Thymus (tissue), 11 donors: ENCODE results near the gene CREG2. TPM values are rescaled to one million over a fixed set of nuclear protein-coding genes. Genes with fewer than 3 reads are reported as not detected.
A peak's percentile ranks its signal among the peaks of the same experiment; 100 is the strongest.

ENCODE experiments used
- DNase-seq, 9 donors: peaks; one replicate each; pipeline ENCODE4 v3.0.0-alpha.2; 2013; ENCODE audit warnings: low spot score in 9 of 9, low read depth in 6 of 9, missing footprints in 1 of 9
- H3K27ac ChIP-seq, 2 donors: one replicate each; pipeline ENCODE4 v1.5.1; 2013; ENCODE audit warnings: control low read depth in 1 of 2, low read depth in 1 of 2, low read length in 1 of 2, mild to moderate bottlenecking in 1 of 2, moderate library complexity in 1 of 2
- H3K27me3 ChIP-seq, 2 donors: one replicate each; pipeline ENCODE4 v1.5.1; 2013; ENCODE audit warnings: low read length in 1 of 2; ENCODE audit not compliant: control insufficient read depth in 2 of 2, insufficient read depth in 1 of 2
- H3K36me3 ChIP-seq, 2 donors: one replicate each; pipeline ENCODE4 v1.5.1; 2013; ENCODE audit warnings: low read length in 1 of 2, mild to moderate bottlenecking in 1 of 2, moderate library complexity in 1 of 2; ENCODE audit not compliant: control insufficient read depth in 2 of 2, insufficient read depth in 2 of 2
- H3K4me1 ChIP-seq, 2 donors: one replicate each; pipeline ENCODE4 v1.5.1; 2013; ENCODE audit warnings: low read length in 2 of 2; ENCODE audit not compliant: control insufficient read depth in 2 of 2, insufficient read depth in 2 of 2
- H3K4me3 ChIP-seq, 2 donors: one replicate each; pipeline ENCODE4 v1.5.1; 2013; ENCODE audit warnings: low read length in 2 of 2, control low read depth in 1 of 2, mild to moderate bottlenecking in 1 of 2
- H3K9me3 ChIP-seq, 2 donors: one replicate each; pipeline ENCODE4 v1.5.1; 2013; ENCODE audit warnings: low read length in 1 of 2, mild to moderate bottlenecking in 1 of 2; ENCODE audit not compliant: control insufficient read depth in 2 of 2, insufficient read depth in 1 of 2
- WGBS: extraction: QIAGEN DNeasy Blood & Tissue Kit; methylation state at CpG from one replicate; pipeline ENCODE4 v1.1.7; 2013; 5-methylcytosine and 5-hydroxymethylcytosine counted together
- polyA plus RNA-seq: library from polyadenylated mRNA; stranded (reverse); fragments of 200-250 nt; gene quantifications from one replicate; pipeline ENCODE4 v1.2.3, GENCODE V29; 2013
- total RNA-seq: library from RNA; stranded (reverse); fragments of 120-200 nt; gene quantifications from one replicate; pipeline ENCODE4 v1.2.4, GENCODE V29; 2013
- donor health status: healthy.

The CREG2 gene
- total and polyA plus RNA-seq, 2 donors: 0.07 to 0.38 TPM

- WGBS: 3% methylated on average over 45 of the region's 45 CpGs
- DNase-seq: no peak
- Histone ChIP-seq H3K4me3 (peak overlapping the region in 1 of 2 donors; percentile 52), H3K27me3 (peaks cover 24 to 54% of the 10 kb centered on the region in 2 donors), H3K9me3 (no peaks in the 10 kb centered on the region), H3K36me3 (no peaks in the 10 kb centered on the region), H3K4me1 (peaks cover 3 to 8% of the 10 kb centered on the region in 2 donors), H3K27ac (no peak overlapping the region)
These were observed 628 bp downstream of the CREG2 start for GRCh38 chr2:101386599-101387150.

GRCh38 chr2:101383016-101383541 is 4.2 kb downstream of the CREG2 start:
- H3K27ac ChIP-seq: no peak overlapping the region
- H3K36me3 ChIP-seq: no peaks in the 10 kb centered on the region
- H3K27me3 ChIP-seq: peaks cover 24 to 47% of the 10 kb centered on the region in 2 donors
- no peaks in the 10 kb centered on the region for H3K9me3 ChIP-seq
- H3K4me1 ChIP-seq: peaks cover 3 to 8% of the 10 kb centered on the region in 2 donors
- no peak overlapping the region for H3K4me3 ChIP-seq
- WGBS: 88% methylated on average over 7 of the region's 7 CpGs
- no peak for DNase-seq

GRCh38 chr2:101382442-101382841 is 4.9 kb downstream of the CREG2 start:
- no peak for DNase-seq
- Histone ChIP-seq H3K4me3 (no peak overlapping the region), H3K4me1 (peaks cover 3 to 5% of the 10 kb centered on the region in 2 donors), H3K36me3 (no peaks in the 10 kb centered on the region), H3K27ac (no peak overlapping the region), H3K27me3 (peaks cover 19 to 41% of the 10 kb centered on the region in 2 donors), H3K9me3 (no peaks in the 10 kb centered on the region)
- WGBS: 92% methylated on average over 2 of the region's 2 CpGs

GRCh38 chr2:101380376-101380775 is 6.9 kb downstream of the CREG2 start:
- WGBS: 91% methylated on average over 11 of the region's 11 CpGs
- DNase-seq: no peak

GRCh38 chr2:101379091-101379490 is 8.2 kb downstream of the CREG2 start:
- H3K36me3 ChIP-seq: no peaks in the 10 kb centered on the region
- 97% methylated on average over 2 of the region's 2 CpGs for WGBS
- no peak overlapping the region for H3K27ac ChIP-seq
- DNase-seq: no peak
- peaks cover 0 to 20% of the 10 kb centered on the region in 2 donors for H3K4me1 ChIP-seq
- peaks cover 0 to 9% of the 10 kb centered on the region in 2 donors for H3K27me3 ChIP-seq
- H3K4me3 ChIP-seq: no peak overlapping the region
- H3K9me3 ChIP-seq: no peaks in the 10 kb centered on the region

More at GRCh38 chr2:101380376-101380775, 6.9 kb downstream of the CREG2 start:
- Histone ChIP-seq H3K4me1 (peaks cover 0 to 9% of the 10 kb centered on the region in 2 donors), H3K9me3 (no peaks in the 10 kb centered on the region), H3K36me3 (no peaks in the 10 kb centered on the region), H3K4me3 (no peak overlapping the region), H3K27ac (no peak overlapping the region), H3K27me3 (peaks cover 3 to 20% of the 10 kb centered on the region in 2 donors)

GRCh38 chr2:101375653-101376052 is 11.7 kb downstream of the CREG2 start:
- Histone ChIP-seq H3K27ac (peak overlapping the region in 1 of 2 donors; percentile 26), H3K27me3 (no peaks in the 10 kb centered on the region), H3K4me1 (peaks cover 0 to 22% of the 10 kb centered on the region in 2 donors), H3K9me3 (no peaks in the 10 kb centered on the region), H3K4me3 (no peak overlapping the region), H3K36me3 (no peaks in the 10 kb centered on the region)
- WGBS: 82% methylated on average over 9 of the region's 9 CpGs
- DNase-seq: no peak

- Histone ChIP-seq H3K4me3 (no peak overlapping the region), H3K27ac (peak overlapping the region in 1 of 2 donors; percentile 9), H3K36me3 (no peaks in the 10 kb centered on the region), H3K4me1 (peaks cover 0 to 22% of the 10 kb centered on the region in 2 donors), H3K9me3 (no peaks in the 10 kb centered on the region), H3K27me3 (no peaks in the 10 kb centered on the region)
- DNase-seq: peak in 1 of 9 donors; percentile 24
- WGBS: 97% methylated on average over 7 of the region's 7 CpGs
These were observed 12.3 kb downstream of the CREG2 start for GRCh38 chr2:101374821-101375561.

- Histone ChIP-seq H3K27me3 (no peaks in the 10 kb centered on the region), H3K4me3 (no peak overlapping the region), H3K36me3 (no peaks in the 10 kb centered on the region), H3K4me1 (peaks cover 0 to 22% of the 10 kb centered on the region in 2 donors), H3K27ac (no peak overlapping the region), H3K9me3 (no peaks in the 10 kb centered on the region)
- 84% methylated on average over 1 of the region's 1 CpG for WGBS
- no peak for DNase-seq
These were observed 14.5 kb downstream of the CREG2 start for GRCh38 chr2:101372792-101373191.

GRCh38 chr2:101371636-101372035 is 15.7 kb downstream of the CREG2 start:
- H3K27ac ChIP-seq: no peak overlapping the region
- 93% methylated on average over 4 of the region's 4 CpGs for WGBS
- DNase-seq: no peak

More at GRCh38 chr2:101371636-101372035, 15.7 kb downstream of the CREG2 start:
- Histone ChIP-seq H3K4me1 (peaks cover 0 to 22% of the 10 kb centered on the region in 2 donors), H3K4me3 (no peak overlapping the region), H3K9me3 (no peaks in the 10 kb centered on the region), H3K36me3 (no peaks in the 10 kb centered on the region), H3K27me3 (no peaks in the 10 kb centered on the region)
